OCI-LY1 (cell line): ENCODE measurements around the gene ABCC3.

Experiments
- H2AFZ ChIP-seq: fragments of 200-600 bp; sonication (generic), shearing (Covaris generic); 2 replicates; pipeline ENCODE4 v1.6.0; 2014; ENCODE audit warnings: antibody characterized with exemption, mild to moderate bottlenecking, low read length
- H3F3A ChIP-seq: fragments of 200-600 bp; sonication (generic), shearing (Covaris generic); 2 replicates; pipeline ENCODE4 v1.6.0; 2014; ENCODE audit warnings: mild to moderate bottlenecking, antibody characterized with exemption, low read length, moderate library complexity; ENCODE audit not compliant: insufficient read depth
- H3K27ac ChIP-seq: fragments of 200-600 bp; sonication (generic); 2 replicates; pipeline ENCODE4 v1.5.1; 2014; ENCODE audit warnings: low read length, mixed run types, mild to moderate bottlenecking, low read depth; ENCODE audit not compliant: poor library complexity, severe bottlenecking
- H3K27me3 ChIP-seq: fragments of 200-600 bp; sonication (generic); 2 replicates; pipeline ENCODE4 v1.6.0; 2014; ENCODE audit warnings: antibody characterized with exemption, mild to moderate bottlenecking, low read length, moderate library complexity; ENCODE audit not compliant: insufficient read depth
- H3K36me3 ChIP-seq: fragments of 200-600 bp; sonication (generic); 2 replicates; pipeline ENCODE4 v1.6.1; 2014; ENCODE audit warnings: mild to moderate bottlenecking, antibody characterized with exemption, low read length, moderate library complexity, mixed read lengths; ENCODE audit not compliant: insufficient read depth
- H3K4me1 ChIP-seq: fragments of 200-600 bp; sonication (generic); 2 replicates; pipeline ENCODE4 v1.5.1; 2014; ENCODE audit warnings: mild to moderate bottlenecking, low read length, moderate library complexity; ENCODE audit not compliant: insufficient read depth, severe bottlenecking
- H3K4me2 ChIP-seq: fragments of 200-600 bp; sonication (generic), shearing (Covaris generic); 2 replicates; pipeline ENCODE4 v1.6.1; 2014; ENCODE audit warnings: low read length
- H3K4me3 ChIP-seq: fragments of 200-600 bp; sonication (generic); 2 replicates; pipeline ENCODE4 v1.5.1; 2014; ENCODE audit warnings: low read length, low read depth, mild to moderate bottlenecking, mixed read lengths; ENCODE audit not compliant: poor library complexity, severe bottlenecking
- H3K79me2 ChIP-seq: fragments of 200-600 bp; shearing (Covaris generic); 2 replicates; pipeline ENCODE4 v1.6.1; 2016; ENCODE audit warnings: mixed run types, low read length, mixed read lengths; ENCODE audit not compliant: insufficient read depth
- H3K9ac ChIP-seq: fragments of 200-600 bp; sonication (generic), shearing (Covaris generic); 2 replicates; pipeline ENCODE4 v1.6.1; 2014; ENCODE audit warnings: mild to moderate bottlenecking, low read length, mixed read lengths
- H3K9me2 ChIP-seq: fragments of 200-600 bp; sonication (generic), shearing (Covaris generic); 2 replicates; pipeline ENCODE4 v1.6.1; 2014; ENCODE audit warnings: low read depth, mild to moderate bottlenecking, low read length, mixed read lengths
- H3K9me3 ChIP-seq: fragments of 200-600 bp; shearing (Covaris generic); 2 replicates; pipeline ENCODE4 v1.6.1; 2014; ENCODE audit warnings: low read length, mixed read lengths
- H4K20me1 ChIP-seq: fragments of 200-600 bp; sonication (generic), shearing (Covaris generic); 2 replicates; pipeline ENCODE4 v1.6.0; 2016; ENCODE audit warnings: mild to moderate bottlenecking, low read length; ENCODE audit not compliant: insufficient read depth
- EZH2 ChIP-seq: fragments of 200-600 bp; sonication (generic), shearing (Covaris generic); IDR thresholded peaks from 2 replicates; pipeline ENCODE4 v1.8.0; 2017; ENCODE audit warnings: borderline replicate concordance, mixed run types, mild to moderate bottlenecking, antibody characterized with exemption, low read length, moderate library complexity, mixed read lengths
- TF ChIP-seq, protein P1 (sequence below): fragments of 200-600 bp; sonication (generic), shearing (Covaris generic); IDR thresholded peaks from 2 replicates; pipeline ENCODE4 v1.5.1; 2017; ENCODE audit warnings: mild to moderate bottlenecking, antibody characterized with exemption, low read length, moderate library complexity, mixed read lengths

The ABCC3 gene

DNA sequence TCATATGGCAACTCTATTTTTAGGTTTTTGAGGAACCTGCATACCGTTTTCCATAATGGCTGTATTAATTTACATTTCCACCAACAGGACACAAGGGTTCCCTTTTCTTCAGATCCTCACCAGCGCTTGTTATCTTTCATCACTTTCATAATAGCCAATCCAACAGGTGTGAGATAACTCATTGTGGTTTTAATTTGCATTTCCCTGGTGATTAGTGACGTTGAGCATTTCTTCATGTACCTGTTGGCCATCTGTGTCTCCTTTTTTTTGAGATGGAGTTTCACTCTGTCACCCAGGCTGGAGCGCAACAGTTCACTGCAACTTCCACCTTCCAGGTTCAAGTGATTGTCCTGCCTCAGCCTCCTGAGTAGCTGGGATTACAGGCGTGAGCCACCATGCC is 36.2 kb upstream of the ABCC3 start:
- Histone ChIP-seq H3K4me2 (no peak overlapping the region), H3K4me1 (no peaks in the 10 kb centered on the region), H3K4me3 (no peak overlapping the region), H3K9me3 (no peaks in the 10 kb centered on the region), H3K27ac (no peak overlapping the region), H4K20me1 (no peaks in the 10 kb centered on the region), H3K9ac (no peak overlapping the region), H3K79me2 (no peaks in the 10 kb centered on the region), H3K36me3 (no peaks in the 10 kb centered on the region), H3K27me3 (no peaks in the 10 kb centered on the region; the same call in 1 of the 2 replicates), H3K9me2 (no peaks in the 10 kb centered on the region), H2AFZ (no peak overlapping the region), H3F3A (no peaks in the 10 kb centered on the region)
- no peak for TF ChIP-seq EZH2
- TF ChIP-seq, protein P1, sequence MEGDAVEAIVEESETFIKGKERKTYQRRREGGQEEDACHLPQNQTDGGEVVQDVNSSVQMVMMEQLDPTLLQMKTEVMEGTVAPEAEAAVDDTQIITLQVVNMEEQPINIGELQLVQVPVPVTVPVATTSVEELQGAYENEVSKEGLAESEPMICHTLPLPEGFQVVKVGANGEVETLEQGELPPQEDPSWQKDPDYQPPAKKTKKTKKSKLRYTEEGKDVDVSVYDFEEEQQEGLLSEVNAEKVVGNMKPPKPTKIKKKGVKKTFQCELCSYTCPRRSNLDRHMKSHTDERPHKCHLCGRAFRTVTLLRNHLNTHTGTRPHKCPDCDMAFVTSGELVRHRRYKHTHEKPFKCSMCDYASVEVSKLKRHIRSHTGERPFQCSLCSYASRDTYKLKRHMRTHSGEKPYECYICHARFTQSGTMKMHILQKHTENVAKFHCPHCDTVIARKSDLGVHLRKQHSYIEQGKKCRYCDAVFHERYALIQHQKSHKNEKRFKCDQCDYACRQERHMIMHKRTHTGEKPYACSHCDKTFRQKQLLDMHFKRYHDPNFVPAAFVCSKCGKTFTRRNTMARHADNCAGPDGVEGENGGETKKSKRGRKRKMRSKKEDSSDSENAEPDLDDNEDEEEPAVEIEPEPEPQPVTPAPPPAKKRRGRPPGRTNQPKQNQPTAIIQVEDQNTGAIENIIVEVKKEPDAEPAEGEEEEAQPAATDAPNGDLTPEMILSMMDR = no peak

DNA sequence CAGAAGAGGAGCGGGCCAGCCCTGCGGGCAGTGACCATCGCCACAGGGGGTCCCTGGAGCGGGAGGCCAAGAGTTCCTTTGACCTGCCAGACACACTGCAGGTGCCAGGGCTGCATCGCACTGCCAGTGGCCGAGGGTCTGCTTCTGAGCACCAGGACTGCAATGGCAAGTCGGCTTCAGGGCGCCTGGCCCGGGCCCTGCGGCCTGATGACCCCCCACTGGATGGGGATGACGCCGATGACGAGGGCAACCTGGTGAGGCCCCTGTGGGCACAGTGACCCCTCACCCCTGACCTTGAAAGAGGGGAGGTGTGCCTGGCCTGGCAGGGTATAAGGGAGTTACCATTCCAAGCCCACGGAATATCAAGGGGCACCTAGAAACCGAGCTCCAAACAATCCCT is 35.1 kb upstream of the ABCC3 start:
- H3K9me3 ChIP-seq = no peaks in the 10 kb centered on the region
- no peaks in the 10 kb centered on the region for H3K9me2 ChIP-seq
- H3K4me1 ChIP-seq = no peaks in the 10 kb centered on the region
- no peak for TF ChIP-seq EZH2
- TF ChIP-seq, protein P1 = no peak
- H4K20me1 ChIP-seq = no peaks in the 10 kb centered on the region
- no peak overlapping the region for H3K9ac ChIP-seq
- H3K4me2 ChIP-seq = no peak overlapping the region
- H3K36me3 ChIP-seq = no peaks in the 10 kb centered on the region
- H3K79me2 ChIP-seq = no peaks in the 10 kb centered on the region
- no peak overlapping the region for H3K4me3 ChIP-seq
- H3K27me3 ChIP-seq = no peaks in the 10 kb centered on the region; the same call in 1 of the 2 replicates
- H2AFZ ChIP-seq = no peak overlapping the region
- no peaks in the 10 kb centered on the region for H3F3A ChIP-seq
- no peak overlapping the region for H3K27ac ChIP-seq

DNA sequence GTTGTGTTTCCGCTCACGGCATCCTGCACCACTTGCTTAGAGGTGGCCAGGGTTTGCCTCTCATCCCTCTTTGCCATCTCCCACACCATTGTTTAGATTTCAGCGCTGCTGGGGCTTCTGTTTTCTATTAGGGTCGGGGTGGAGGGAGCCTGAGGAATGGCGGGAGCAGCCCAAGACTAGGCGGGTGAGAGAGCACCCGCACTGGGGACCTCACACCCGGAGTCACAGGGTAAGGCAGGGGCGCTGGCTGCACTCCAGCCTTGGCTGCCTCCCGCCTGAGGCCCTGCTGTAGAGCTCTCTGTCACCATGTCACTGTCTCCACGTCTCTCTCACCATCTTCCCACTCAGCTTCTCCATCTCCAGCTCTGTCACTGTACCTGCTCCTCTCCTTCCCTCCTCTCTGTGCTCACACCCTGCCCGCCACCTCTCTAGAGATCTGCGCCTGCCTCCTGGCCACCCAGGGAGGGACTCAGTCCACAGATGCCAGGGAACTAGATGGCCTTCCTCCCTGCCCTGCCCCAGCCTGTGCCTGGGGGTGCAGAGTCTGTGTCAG is 32.8 kb upstream of the ABCC3 start:
- TF ChIP-seq EZH2 = no peak
- TF ChIP-seq, protein P1 = no peak
- no peaks in the 10 kb centered on the region for H3K79me2 ChIP-seq

More for the DNA sequence above, 32.8 kb upstream of the ABCC3 start:
- Histone ChIP-seq H3F3A (no peaks in the 10 kb centered on the region), H3K27ac (no peak overlapping the region), H3K9me2 (no peaks in the 10 kb centered on the region), H3K4me2 (no peak overlapping the region), H3K36me3 (no peaks in the 10 kb centered on the region), H3K4me1 (no peaks in the 10 kb centered on the region), H2AFZ (no peak overlapping the region), H3K9me3 (no peaks in the 10 kb centered on the region), H3K9ac (no peak overlapping the region), H3K27me3 (no peaks in the 10 kb centered on the region; the same call in 1 of the 2 replicates), H4K20me1 (no peaks in the 10 kb centered on the region), H3K4me3 (no peak overlapping the region)
